NT2/D1 (cell line): ENCODE data around the gene OR10G4.

ENCODE experiments used
- SUZ12 ChIP-seq: IDR thresholded peaks from 2 replicates; pipeline ENCODE4 v1.6.1; 2011; ENCODE audit not compliant: insufficient read length, insufficient read depth; ENCODE audit errors: extremely low read depth
- YY1 ChIP-seq: IDR thresholded peaks from 2 replicates; pipeline ENCODE4 v1.6.1; 2011; ENCODE audit not compliant: insufficient read length, insufficient read depth

GRCh38 chr11:123995119-123995518, 17.7 kb upstream of the OR10G4 start, which contains the start of gene OR10G6:
- TF ChIP-seq SUZ12 (no peak), YY1 (no peak)
